Heart left ventricle (tissue), 16 donors: Measurements from ENCODE around the gene MEGF11. TPM values are rescaled to one million over a fixed set of nuclear protein-coding genes. Genes with fewer than 3 reads are reported as not detected.

Experiments
- ATAC-seq, 4 donors: fragments of 200-7000 bp; cut with Tn5 transposase; one replicate each; pipeline ENCODE4 v1.9.1; 2020 to 2022; ENCODE audit warnings: moderate library complexity in 4 of 4, mild to moderate bottlenecking in 3 of 4, moderate number of reproducible peaks in 1 of 4
- DNase-seq, 5 donors: peaks; one replicate each; pipeline ENCODE4 v3.0.0-alpha.2; 2020
- H3K27ac ChIP-seq, 12 donors: fragments of 200-600 bp; sonication (generic) in 4 of 12; one replicate each; pipeline versions ENCODE4 v1.5.0 to v1.8.0; 2016 to 2022; ENCODE audit warnings: mild to moderate bottlenecking in 2 of 12
- H3K27me3 ChIP-seq, 9 donors: fragments of 200-600 bp; sonication (generic) in 2 of 9; one replicate each; pipeline versions ENCODE4 v1.5.1 to v1.8.0; 2016 to 2022; ENCODE audit warnings: mild to moderate bottlenecking in 3 of 9
- H3K36me3 ChIP-seq, 9 donors: fragments of 200-600 bp; sonication (generic) in 2 of 9; one replicate each; pipeline versions ENCODE4 v1.5.0 to v1.8.0; 2018 to 2022; ENCODE audit warnings: mild to moderate bottlenecking in 2 of 9
- H3K4me1 ChIP-seq, 12 donors: fragments of 200-600 bp; sonication (generic) in 4 of 12; one replicate each; pipeline versions ENCODE4 v1.5.0 to v1.8.0; 2016 to 2022; ENCODE audit warnings: mild to moderate bottlenecking in 3 of 12
- H3K4me3 ChIP-seq, 12 donors: fragments of 200-600 bp; sonication (generic) in 4 of 12; one replicate each; pipeline versions ENCODE4 v1.5.0 to v1.8.0; 2017 to 2022; ENCODE audit warnings: mild to moderate bottlenecking in 9 of 12, moderate library complexity in 4 of 12
- H3K9me3 ChIP-seq, 12 donors: fragments of 200-600 bp; sonication (generic) in 4 of 12; one replicate each; pipeline versions ENCODE4 v1.5.0 to v1.8.0; 2016 to 2022; ENCODE audit warnings: mild to moderate bottlenecking in 1 of 12
- CTCF ChIP-seq, 12 donors: fragments of 200-600 bp; sonication (generic) in 4 of 12; IDR thresholded peaks; one replicate each; pipeline versions ENCODE4 v1.5.0 to v1.8.0; 2018 to 2022; ENCODE audit warnings: antibody characterized with exemption in 12 of 12, mild to moderate bottlenecking in 5 of 12
- POLR2A ChIP-seq, 2 donors: fragments of 450-650 bp; IDR thresholded peaks; one replicate each; pipeline ENCODE4 v1.6.1; 2017; ENCODE audit warnings: antibody characterized with exemption in 2 of 2, mild to moderate bottlenecking in 2 of 2, moderate library complexity in 2 of 2
- WGBS, 4 donors: extraction: QIAGEN DNeasy Blood & Tissue Kit in 2 of 4; methylation state at CpG; one replicate each; pipeline versions ENCODE4 v1.1.5 to v1.1.7; 2013 to 2018; 5-methylcytosine and 5-hydroxymethylcytosine counted together
- intact Hi-C, 10 donors: fragments of 100-400 bp; cut with DNase I; formaldehyde crosslinking; loops; one replicate each; pipeline versions ENCODE4 v1.11.1 to v1.14.2; 2022
- polyA plus RNA-seq, 2 donors: library from polyadenylated mRNA; stranded (reverse); fragments of 200-250 nt; gene quantifications; one replicate each; pipeline ENCODE4 v1.2.3, GENCODE V29; 2013
- total RNA-seq, 9 donors: library from RNA; depleted of rRNA in 2 of 9; stranded (reverse); fragments of >200 nt in 2 of 9; fragmentation: NEBNext Ultra II Directional in 3 of 9; extraction: Animal tissue kit (Norgen Biotek cat#: 25700) in 3 of 9; gene quantifications; one replicate each; pipeline versions ENCODE4 v1.1.0 to v1.2.4, GENCODE V29; 2016 to 2023
- donor health status: ischemic (EF 13 %, LVEDD 7.1; RV severe dilation, severe dysfunction).
- donor health status: healthy with polysubstance abuse.
- donor health status: DM: no; HTN: yes; CAD: no.
- donor health status: DM: no; HTN: no; CAD: no.
- donor health status: ischemic (EF 25% LVEDD 6.9; RV normal size, moderate dysfunction).
- donor health status: ischemic (EF 25% LVEDD 5.7; RV mildly dilated, moderate dysfunction).
- donor health status: healthy.
- donor health status: DM: yes; HTN: yes; CAD: no.
- donor health status: ischemic (EF 35%, LVEDD 5.7; RV mildly dilated, moderate dysfunction).
- donor health status: nonischemic (EF 11% LVEDD 7.7; RV severe dilation, severe dysfunction).
- donor health status: DM: yes; HTN: yes; CAD: no.
- donor health status: PGD.
- donor health status: ischemic (EF 29% LVEDD 5.4; RV normal size, mild dysfunction).
- donor health status: nonischemic (EF 23%, LVEDD 6.1; RV moderate dilation, normal function).

The MEGF11 gene
- total and polyA plus RNA-seq, 11 donors: 0.07 TPM; not detected in 10

- intact Hi-C loops: loop anchor here in 7 of 10 donors (5.0 to 10.0 kb wide), 5 partner anchors 233 to 368 kb away; no protein-coding TSS in a partner anchor
- no peaks in the 10 kb centered on the region for H3K9me3 ChIP-seq
- H3K4me1 ChIP-seq: peaks cover 0 to 19% (median 2%) of the 10 kb centered on the region in 12 donors
- H3K4me3 ChIP-seq: no peak overlapping the region
- peaks cover 0 to 3% (median 0%) of the 10 kb centered on the region in 9 donors for H3K36me3 ChIP-seq
- ATAC-seq (no peak), DNase-seq (no peak)
- 93 to 96% (median 95%) methylated on average over 9 of the region's 9 CpGs for WGBS, 4 donors
- H3K27me3 ChIP-seq: no peaks in the 10 kb centered on the region
- no peak for TF ChIP-seq CTCF (IDR thresholded peaks at IDR 0.05)
- no peak for TF ChIP-seq POLR2A (IDR thresholded peaks at IDR 0.05)
- no peak overlapping the region for H3K27ac ChIP-seq
Measured at GRCh38 chr15:65919353-65919752, 334.2 kb downstream of the MEGF11 start.

GRCh38 chr15:65918945-65919344, 334.6 kb downstream of the MEGF11 start:
- Histone ChIP-seq H3K4me1 (peaks cover 0 to 19% (median 2%) of the 10 kb centered on the region in 12 donors), H3K9me3 (no peaks in the 10 kb centered on the region), H3K4me3 (no peak overlapping the region), H3K36me3 (peaks cover 0 to 3% (median 0%) of the 10 kb centered on the region in 9 donors), H3K27me3 (no peaks in the 10 kb centered on the region), H3K27ac (no peak overlapping the region)
- no peak for DNase-seq
- no peak for ATAC-seq
- intact Hi-C loops: loop anchor here in 7 of 10 donors (5.0 to 10.0 kb wide), 5 partner anchors 233 to 368 kb away; no protein-coding TSS in a partner anchor
- 88 to 97% (median 96%) methylated on average over 5 of the region's 5 CpGs for WGBS, 4 donors
- no peak for TF ChIP-seq POLR2A (IDR thresholded peaks at IDR 0.05)
- TF ChIP-seq CTCF (IDR thresholded peaks at IDR 0.05): no peak

- TF ChIP-seq POLR2A (IDR thresholded peaks at IDR 0.05): no peak
- TF ChIP-seq CTCF (IDR thresholded peaks at IDR 0.05): no peak
- no peak overlapping the region for H3K27ac ChIP-seq
- no peak for ATAC-seq
- no peak for DNase-seq
- H3K27me3 ChIP-seq: no peaks in the 10 kb centered on the region
- 83 to 91% (median 86%) methylated on average over 3 of the region's 3 CpGs for WGBS, 4 donors
- peaks cover 0 to 3% (median 0%) of the 10 kb centered on the region in 9 donors for H3K36me3 ChIP-seq
- H3K4me3 ChIP-seq: no peak overlapping the region
- H3K9me3 ChIP-seq: no peaks in the 10 kb centered on the region
- intact Hi-C loops: loop anchor here in 7 of 10 donors (5.0 to 10.0 kb wide), 5 partner anchors 234 to 369 kb away; no protein-coding TSS in a partner anchor
- H3K4me1 ChIP-seq: peaks cover 0 to 19% (median 2%) of the 10 kb centered on the region in 12 donors
Measured at GRCh38 chr15:65918357-65918920, 335.1 kb downstream of the MEGF11 start.

- TF ChIP-seq POLR2A (IDR thresholded peaks at IDR 0.05): no peak
- no peak for TF ChIP-seq CTCF (IDR thresholded peaks at IDR 0.05)
- peaks cover 0 to 19% (median 2%) of the 10 kb centered on the region in 12 donors for H3K4me1 ChIP-seq
- no peaks in the 10 kb centered on the region for H3K9me3 ChIP-seq
- ATAC-seq: no peak
- intact Hi-C loops: loop anchor here in 8 of 10 donors (2.0 to 10.0 kb wide), 6 partner anchors 234 to 369 kb away; no protein-coding TSS in a partner anchor
- H3K27me3 ChIP-seq: no peaks in the 10 kb centered on the region
- no peak for DNase-seq
- peaks cover 0 to 3% (median 0%) of the 10 kb centered on the region in 9 donors for H3K36me3 ChIP-seq
- H3K27ac ChIP-seq: no peak overlapping the region
- 95 to 100% (median 96%) methylated on average over 2 to 4 of the region's 4 CpGs for WGBS, 4 donors
- no peak overlapping the region for H3K4me3 ChIP-seq
Measured at GRCh38 chr15:65917936-65918335, 335.6 kb downstream of the MEGF11 start.
